LNCaP clone FGC (cell line): ENCODE data around the gene DECR2.
"Not testable (repeated sequence)": the region's sequence is repeated elsewhere in the genome, so short reads cannot be mapped to it uniquely, and the experiment has no call there.

ENCODE experiments used
- DNase-seq: peaks from one replicate; pipeline ENCODE4 v3.0.0-alpha.2; 2011; ENCODE audit warnings: low read depth
- H3K4me3 ChIP-seq: 2 replicates; pipeline ENCODE4 v1.5.1; 2011; ENCODE audit warnings: mild to moderate bottlenecking, low read depth, low read length, control low read depth
- CTCF ChIP-seq: IDR thresholded peaks from 2 replicates; pipeline ENCODE4 v1.5.1; 2012; ENCODE audit warnings: mild to moderate bottlenecking; ENCODE audit not compliant: control insufficient read depth, insufficient read depth; ENCODE audit errors: extremely low read depth

Gene DECR2

DNA sequence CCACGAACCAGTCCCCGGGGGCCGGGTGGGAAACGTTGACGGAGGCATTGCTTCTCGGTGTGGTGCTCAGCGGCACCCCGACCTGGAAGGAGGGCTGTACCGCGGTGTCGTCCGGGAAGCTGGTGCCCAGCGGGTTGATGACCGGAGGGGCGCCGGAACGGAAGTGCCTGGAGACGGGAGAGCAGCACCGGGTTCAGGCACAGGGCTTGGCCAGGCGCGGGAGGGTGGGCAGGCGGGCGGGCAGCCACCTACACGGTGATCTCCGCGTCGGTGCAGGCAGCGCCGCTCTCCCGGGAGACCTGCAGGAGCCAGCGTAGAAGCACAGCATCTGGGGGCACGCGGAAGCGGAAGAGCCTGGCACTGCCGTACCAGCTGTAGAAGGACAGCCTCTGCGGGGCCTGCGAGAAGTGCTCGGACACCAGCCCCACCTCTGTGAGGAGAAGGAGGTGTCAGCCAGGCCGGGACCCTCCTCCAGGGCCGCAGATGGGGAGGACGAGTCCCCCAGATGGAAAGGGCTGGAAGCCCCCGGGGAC lies 24.2 kb upstream of the DECR2 start:
- TF ChIP-seq CTCF, result no peak
- no peak overlapping the region for H3K4me3 ChIP-seq
- DNase-seq, result no peak

- not testable (repeated sequence) for DNase-seq, H3K4me3 ChIP-seq
Observed at GRCh38 chr16:378113-378820, 23.4 kb upstream of the DECR2 start.

- no peak for DNase-seq
- no peak overlapping the region for H3K4me3 ChIP-seq
- TF ChIP-seq CTCF, result no peak
Observed at GRCh38 chr16:378821-379182, 22.9 kb upstream of the DECR2 start.

DNA sequence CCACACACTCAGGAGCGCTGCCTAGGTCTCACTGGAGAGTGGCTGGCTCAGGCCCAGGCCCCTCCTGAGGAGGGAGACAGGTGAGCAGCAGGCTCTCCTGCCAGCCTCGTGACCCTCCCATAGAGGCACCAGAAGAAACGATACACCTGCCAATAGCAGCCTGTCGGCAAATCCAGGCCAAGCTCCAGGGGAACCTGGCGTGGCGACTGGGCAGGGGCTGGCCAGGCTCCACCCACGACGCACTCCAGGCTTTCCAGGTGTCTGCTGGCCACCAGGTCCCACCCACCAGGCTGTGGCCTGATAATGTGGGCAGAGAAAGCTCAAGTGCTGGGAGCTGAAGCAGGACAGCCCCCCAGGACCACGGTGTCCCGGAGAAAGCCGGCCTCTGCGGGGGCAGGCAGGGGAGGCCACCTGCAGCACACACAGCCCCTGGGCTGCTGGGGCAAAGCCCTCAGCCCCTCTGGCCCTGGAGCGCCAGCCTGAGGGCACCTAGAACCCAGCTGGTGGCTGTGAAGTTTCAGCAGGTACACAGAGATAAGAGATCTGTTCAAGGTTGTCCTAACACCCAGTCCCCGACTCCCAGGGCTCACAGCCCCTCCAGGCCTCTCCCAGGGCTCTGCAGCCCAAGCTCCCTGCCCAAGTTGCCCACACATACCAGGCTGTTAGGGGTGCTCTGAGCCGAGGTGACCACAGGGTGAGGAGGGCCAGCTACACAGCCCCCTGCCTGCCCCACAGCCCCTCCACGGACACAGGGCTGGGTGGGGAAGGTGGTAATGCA lies 22.3 kb upstream of the DECR2 start:
- peak; percentile 94 for DNase-seq
- no peak for TF ChIP-seq CTCF
- peak overlapping the region; percentile 33 for H3K4me3 ChIP-seq

GRCh38 chr16:379961-380761 lies 21.5 kb upstream of the DECR2 start:
- TF ChIP-seq CTCF, result no peak
- no peak for DNase-seq
- H3K4me3 ChIP-seq, result peak overlapping the region; percentile 85

DNA sequence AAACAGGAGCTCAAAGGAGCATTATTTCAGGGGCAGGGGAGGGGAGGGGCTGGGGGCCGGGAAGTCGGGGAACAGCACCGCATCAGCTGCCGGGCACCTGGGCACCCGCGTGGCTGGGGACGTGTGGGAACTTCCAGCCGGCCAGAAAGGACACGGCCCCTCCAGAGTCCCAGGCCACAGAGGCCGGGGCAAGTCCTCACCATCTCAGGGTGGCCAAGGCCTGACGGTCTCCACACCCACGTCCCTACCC lies 21.0 kb upstream of the DECR2 start:
- DNase-seq, result no peak
- TF ChIP-seq CTCF, result no peak
- H3K4me3 ChIP-seq, result peak overlapping the region; percentile 85
